ENCODE data around the gene RPL15. TPM values are rescaled to one million over a fixed set of nuclear protein-coding genes. Genes with fewer than 3 reads are reported as not detected.
A peak's percentile ranks its signal among the peaks of the same experiment; 100 is the strongest.
"Not testable (repeated sequence)": the region's sequence is repeated elsewhere in the genome, so short reads cannot be mapped to it uniquely, and the experiment has no call there.

The RPL15 gene
- total RNA-seq (2014; rRNA removed; shearing (Covaris generic)) = 1,130 and 1,186 TPM in 2 replicates

DNA sequence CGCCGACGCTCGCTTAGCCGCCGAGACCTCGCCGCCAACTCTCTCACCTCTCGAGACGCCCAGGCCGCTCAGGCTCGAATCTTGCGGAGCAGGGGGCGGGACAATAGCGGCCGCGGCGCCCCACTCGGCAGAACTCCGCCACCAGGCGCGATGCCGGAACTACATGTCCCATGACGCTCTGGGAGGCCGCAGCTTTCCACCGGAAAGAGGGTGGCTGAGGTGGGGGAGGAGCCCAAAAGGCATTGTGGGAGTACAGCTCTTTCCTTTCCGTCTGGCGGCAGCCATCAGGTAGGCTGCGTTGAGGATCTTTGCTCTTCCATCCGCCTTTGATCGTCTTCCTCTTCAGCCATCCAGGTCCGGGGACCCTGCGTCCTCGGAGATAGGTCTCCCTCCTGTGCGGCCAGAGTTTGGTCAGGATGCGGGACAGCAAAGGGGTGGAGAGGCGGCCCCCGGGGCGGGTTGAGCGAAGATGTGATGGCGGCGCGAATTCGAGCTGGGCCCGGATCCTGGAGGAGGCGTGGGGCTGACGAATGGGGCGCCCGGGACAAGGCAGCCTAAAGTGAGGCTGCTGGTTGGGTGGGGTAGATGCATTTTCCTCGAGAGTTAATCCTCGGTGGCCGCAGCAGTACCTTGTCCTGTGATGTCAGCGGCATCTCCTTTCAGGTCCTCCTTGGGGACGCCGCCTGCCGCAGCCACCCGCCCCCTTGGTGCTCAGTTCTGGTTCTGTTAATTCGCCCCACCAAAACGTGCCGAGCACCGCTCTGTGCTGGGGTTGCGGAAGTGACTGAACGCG, at the start of gene RPL15, which contains the start of gene NKIRAS1:
Gene RPL15 (plus strand): TSS at position 247 of the 793 bp plus-strand sequence. CDS start 728 bp downstream, outside the sequence.
Gene NKIRAS1 (minus strand): TSS at position 105 of the 793 bp plus-strand sequence. CDS start 6,086 bp downstream, outside the sequence.
- peak; percentile 93 for DNase-seq (ENCODE audit: low spot score)

DNA sequence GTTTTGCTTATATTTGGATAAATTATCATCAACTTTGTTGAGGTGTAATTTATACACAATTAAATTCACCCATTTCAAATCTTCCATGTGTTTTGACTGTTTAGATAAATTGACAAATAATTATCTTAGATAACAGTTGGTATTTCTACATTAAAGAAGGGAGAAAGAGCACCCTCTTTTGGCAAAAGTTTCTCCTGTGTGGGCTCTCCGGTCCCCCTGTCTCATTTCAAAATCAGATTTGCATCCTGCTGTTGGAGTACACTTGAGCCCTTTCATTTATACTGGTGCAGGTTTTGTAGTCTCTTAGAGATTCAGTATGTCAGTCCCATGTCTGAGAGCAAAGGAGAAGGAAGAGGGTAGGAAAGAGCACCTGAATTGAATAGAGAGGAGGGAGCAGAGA, 49.5 kb upstream of the RPL15 start:
- DNase-seq (ENCODE audit: low spot score) = no peak

DNA sequence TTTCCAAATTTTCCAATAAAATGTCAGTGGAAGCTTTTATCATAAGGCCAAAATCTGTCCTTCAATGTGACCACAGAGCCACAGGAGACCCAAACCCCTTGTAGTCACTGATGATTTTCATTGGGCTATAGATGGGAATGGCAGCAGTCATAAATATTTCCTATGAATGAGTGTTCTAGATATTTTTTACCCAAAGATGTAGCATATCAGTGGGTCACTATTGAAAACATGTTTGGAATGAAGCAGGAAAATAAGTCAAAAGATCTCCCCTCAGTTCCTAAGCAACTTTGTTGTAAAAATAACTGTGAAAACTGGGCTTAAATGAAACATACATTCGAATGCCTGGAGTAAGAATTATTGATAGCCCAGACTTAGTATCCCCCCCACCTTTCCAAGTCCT, 49.1 kb upstream of the RPL15 start:
- DNase-seq (ENCODE audit: low spot score) = no peak

DNA sequence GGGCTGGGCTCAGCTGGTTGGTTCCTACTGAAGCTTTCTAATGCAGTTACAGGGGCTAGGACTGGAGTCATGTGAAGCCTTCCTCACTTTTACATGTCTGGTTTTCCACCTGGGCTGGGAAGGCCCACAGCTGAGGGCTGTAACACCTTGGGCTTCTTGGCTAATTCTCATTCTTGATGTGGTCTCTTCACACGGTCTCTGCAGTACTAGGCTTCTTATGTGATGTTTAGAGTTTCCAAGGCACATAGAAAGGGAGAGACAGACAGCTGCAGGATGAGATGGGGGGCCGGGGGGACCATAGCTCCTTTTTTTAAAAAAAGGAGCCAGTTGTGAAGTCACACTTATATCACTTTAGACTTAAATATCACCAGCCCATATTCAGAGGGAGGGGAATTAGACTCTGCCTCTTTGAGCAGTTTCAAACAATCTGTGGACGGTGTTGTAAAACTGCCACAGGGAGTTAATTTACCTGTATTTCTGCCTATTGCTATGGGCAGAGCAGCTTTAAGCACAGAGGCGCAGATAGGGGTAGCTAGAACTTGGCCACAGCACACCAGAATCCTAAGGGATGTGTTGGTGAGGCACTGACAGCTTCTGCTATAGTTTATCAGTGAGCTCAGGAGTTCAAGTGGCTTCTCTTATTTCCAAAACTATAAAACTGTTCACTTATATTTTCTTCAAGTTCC, 46.8 kb upstream of the RPL15 start:
- no peak for DNase-seq (ENCODE audit: low spot score)

DNA sequence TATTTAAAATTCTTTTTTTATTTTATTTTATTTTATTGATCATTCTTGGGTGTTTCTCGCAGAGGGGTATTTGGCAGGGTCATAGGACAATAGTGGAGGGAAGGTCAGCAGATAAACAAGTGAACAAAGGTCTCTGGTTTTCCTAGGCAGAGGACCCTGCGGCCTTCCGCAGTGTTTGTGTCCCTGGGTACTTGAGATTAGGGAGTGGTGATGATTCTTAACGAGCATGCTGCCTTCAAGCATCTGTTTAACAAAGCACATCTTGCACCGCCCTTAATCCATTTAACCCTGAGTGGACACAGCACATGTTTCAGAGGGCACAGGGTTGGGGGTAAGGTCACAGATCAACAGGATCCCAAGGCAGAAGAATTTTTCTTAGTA, 46.3 kb upstream of the RPL15 start:
- DNase-seq (ENCODE audit: low spot score) = not testable (repeated sequence)

DNA sequence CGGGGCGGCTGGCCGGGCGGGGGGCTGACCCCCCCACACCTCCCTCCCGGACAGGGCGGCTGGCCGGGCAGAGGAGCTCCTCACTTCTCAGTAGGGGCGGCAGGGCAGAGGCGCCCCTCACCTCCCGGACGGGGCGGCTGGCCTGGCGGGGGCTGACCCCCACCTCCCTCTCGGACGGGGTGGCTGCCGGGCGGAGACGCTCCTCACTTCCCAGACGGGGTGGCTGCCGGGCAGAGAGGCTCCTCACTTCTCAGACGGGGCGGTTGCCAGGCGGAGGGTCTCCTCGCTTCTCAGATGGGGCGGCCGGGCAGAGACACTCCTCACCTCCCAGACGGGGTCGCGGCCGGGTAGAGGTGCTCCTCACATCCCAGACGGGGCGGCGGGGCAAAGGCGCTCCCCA, 45.6 kb upstream of the RPL15 start:
- not testable (repeated sequence) for DNase-seq (ENCODE audit: low spot score)

DNA sequence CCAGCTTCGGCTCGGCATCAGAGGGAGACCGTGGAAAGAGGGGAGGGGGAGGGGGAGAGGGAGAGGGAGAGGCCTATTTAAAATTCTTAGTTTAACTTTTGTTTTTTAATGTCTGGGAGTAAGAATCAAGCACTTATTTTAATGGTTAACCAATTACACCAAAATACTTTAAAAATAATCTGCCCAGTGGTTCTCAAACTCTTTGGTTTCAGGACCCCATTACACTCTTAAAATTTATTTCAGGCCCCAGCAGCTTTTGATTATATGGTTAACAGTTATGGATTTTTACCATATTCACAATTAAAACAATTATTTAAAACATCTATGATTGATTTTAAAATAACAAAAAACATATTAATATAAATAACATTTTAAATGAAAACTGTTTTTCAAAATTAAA, 44.6 kb upstream of the RPL15 start:
- DNase-seq (ENCODE audit: low spot score) = no peak

DNA sequence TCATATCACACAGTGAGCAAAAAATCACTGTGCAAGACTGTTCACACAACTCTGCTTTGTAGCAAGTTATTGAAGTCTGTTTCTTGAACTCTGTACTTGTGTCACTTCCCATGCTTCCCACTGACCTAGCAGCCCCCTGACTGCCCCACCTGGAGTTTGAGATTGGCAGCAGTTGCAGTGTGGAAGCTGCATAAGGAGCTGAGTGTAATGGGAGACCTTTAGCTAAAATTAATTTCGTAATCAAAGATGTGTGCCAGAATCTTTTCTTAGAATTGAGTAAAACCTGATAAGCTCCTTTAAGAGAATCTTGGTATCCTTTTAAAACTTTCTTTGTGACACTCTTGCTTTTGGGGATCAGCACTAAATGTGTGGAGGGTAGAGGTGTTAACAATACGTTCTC, 43.0 kb upstream of the RPL15 start:
- no peak for DNase-seq (ENCODE audit: low spot score)

DNA sequence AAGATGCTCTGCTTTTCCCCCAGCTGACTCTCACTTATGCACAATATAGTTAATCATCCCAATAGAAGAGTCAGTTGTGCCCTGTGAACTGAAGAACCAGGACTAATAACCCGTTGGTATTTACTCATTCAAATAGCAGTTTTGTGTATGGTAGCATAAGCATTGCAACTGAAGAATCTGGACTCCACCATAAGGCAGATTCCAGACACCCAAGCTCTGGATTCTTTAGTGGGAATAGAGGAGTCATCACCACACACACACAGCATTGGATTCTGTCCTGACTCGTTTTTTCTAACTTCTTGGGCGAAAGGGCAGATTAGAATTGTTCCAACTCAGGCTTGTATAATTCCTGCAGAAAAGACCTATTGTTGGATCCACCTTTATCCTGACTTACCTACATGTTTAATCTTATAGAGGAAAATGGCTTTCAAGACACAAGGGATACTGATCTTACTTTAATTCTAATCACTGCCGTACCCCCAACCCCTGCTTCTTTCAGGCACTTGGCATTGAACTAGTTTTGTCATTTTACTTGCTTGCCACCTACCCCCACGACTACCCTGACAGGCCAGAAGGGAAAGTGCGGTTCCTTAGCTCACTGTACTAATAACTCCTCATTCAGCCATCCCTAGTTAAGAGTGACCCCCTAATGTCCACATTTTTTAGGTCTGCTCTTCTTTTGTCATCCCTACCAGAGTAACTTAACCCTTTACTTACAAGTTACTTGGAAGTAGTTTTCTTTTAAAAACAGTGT, 42.4 kb upstream of the RPL15 start:
- no peak for DNase-seq (ENCODE audit: low spot score)

DNA sequence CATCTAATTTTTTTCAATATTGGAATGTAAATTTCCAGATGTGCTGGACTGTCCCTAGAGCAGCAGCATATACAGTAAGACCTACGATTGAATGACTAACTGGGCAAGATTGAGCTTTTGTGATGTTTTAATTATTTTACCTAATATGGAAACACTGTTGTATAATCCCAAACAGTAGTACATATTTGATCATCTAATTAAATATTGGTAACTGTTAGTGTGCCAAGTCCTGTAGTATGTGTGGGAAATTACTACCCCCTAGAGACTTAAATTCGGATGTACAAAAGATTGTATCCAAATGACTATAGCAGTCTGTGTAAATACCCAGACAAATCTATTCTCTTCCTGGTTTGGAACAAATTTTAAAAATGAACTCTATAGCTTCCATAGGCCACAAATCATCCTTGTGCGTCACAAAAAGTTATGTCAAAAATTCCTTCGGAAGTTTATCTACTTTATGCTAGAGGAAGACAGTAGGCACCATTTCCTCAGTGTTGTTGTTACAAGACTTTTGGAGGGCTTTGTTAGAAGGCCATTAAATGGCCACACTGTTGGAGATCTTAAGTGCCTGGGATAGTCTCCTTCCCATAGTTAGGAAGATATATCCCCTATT, 41.7 kb upstream of the RPL15 start:
- DNase-seq (ENCODE audit: low spot score) = no peak

DNA sequence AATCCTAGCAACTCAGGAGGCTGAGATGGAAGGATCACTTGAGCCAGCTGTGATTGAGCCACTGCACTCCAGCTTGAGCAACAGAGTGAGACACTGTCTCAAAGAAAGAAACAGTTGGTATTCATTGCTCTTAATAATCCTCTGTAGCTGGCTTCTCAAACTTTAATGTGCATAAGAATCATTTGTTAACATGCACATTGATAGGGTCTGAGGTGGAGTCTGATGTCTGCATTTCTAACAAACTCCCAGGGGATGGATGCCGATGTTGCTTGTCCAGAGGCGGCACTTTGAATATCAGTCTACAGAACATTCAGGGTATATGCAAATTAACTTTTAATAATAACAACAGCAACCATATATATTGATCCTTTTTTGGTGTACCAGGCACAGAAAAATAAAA, 40.0 kb upstream of the RPL15 start:
- no peak for DNase-seq (ENCODE audit: low spot score)

DNA sequence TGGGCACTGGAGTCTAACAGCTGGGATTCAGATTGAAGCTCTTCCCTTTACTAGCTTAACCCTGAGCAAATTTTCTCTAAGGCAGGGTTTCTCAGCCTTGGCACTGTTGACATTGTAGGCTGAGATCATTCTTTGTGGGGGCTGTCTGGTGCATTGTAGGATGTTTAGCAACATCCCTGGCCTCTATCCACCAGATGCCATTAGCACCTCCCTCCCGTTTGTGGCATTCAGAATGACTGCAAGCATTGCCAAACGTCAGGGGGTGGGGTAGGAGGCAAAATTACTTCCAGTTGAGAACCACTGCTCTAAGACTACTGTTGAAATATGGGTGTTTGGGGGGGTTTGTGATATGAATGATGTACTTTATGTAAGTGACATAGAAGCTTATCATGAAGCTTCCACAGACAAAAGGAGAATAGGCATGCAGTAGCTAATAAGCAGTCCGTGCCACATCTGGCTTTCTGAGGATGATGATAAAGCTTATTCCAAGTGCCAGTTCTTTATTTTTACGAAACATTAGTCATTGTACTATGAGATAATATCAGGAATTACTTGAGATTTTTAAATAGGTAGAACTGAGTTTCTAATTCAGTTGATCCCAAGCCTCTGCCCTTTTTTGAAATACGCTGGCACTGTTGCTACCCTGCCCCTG, 39.5 kb upstream of the RPL15 start:
- no peak for DNase-seq (ENCODE audit: low spot score)

DNA sequence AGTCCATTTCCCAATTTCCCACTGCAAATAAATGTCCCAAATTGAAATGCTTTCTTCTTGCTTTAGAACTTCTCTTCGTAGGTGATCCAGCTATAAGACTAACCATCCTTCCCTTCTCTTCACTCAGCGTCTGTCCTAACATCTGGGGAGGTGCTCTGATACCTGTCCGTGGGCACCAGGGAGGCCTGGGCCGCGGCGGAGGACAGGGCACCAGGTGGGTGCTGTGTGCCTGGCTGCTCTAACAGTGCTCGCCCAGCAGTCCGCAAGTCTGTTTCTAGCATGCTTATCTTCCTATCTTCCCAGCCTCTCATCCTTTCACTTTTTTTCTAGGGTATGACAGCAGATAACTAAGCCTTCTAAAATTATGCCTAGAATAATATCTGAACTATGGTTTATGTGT, 37.4 kb upstream of the RPL15 start:
- no peak for DNase-seq (ENCODE audit: low spot score)

DNA sequence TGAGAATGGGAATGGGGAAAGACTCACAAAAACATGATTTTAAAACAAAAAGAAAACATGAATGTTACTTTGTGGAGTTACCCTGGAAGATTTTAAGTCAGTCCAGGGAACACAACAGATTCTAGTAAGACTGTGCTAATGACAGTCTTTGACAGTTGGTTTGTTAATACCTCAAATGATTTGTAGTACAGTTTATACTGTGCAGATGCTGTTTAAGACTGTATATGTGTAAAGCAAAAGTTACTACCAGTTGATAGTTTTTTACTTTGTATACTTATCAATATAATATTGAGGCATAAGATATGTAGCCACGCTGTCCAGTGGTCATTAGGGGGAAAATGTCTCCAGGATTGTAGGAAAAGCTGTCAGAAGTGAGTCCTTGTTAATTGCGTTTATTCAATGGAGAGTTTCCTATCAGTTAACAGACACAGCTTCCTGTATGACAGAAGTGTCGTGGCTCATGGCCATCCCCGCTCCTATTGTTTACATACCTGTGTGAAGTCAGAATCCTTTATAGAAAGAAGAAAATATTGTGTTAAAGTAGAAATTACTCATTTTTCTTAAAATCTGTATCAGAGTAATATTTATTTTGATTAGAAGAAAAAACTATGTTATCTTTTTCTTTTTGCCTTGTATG, 36.1 kb upstream of the RPL15 start:
- no peak for DNase-seq (ENCODE audit: low spot score)

DNA sequence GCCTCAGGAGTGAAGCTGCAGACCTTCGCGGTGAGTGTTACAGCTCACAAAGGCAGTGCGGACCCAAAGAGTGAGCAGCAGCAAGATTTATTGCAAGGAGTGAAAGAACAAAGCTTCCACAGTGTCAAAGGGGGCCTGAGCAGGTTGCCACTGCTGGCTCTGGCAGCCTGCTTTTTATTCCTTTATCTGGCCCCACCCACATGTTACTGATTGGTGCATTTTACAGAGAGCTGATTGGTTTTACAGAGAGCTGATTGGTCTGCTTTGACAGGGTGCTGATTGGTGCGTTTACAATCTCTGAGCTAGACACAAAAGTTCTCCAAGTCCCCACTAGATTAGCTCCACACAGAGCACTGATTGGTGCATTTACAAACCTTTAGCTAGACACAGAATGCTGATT, 34.9 kb upstream of the RPL15 start:
- DNase-seq (ENCODE audit: low spot score) = not testable (repeated sequence)

DNA sequence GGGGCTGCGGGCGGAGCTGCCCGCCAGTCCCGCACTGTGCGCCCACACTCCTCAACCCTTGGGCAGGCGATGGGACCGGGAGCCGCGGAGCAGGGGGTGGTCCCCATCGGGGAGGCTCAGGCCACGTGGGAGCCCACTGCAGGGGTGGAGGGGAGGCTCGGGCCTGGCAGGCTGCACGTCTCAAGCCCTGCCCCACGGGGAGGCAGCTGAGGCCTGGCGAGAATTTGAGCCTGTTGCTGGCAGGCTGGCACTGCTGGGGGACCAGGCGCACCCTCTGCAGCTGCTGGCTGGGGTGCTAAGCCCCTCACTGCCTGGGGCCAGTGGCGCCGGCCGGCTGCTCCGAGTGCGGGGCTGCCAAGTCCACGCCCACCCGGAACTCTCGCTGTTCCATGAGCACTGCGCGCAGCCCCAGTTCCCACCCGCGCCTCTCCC, 34.4 kb upstream of the RPL15 start:
- DNase-seq (ENCODE audit: low spot score) = no peak

DNA sequence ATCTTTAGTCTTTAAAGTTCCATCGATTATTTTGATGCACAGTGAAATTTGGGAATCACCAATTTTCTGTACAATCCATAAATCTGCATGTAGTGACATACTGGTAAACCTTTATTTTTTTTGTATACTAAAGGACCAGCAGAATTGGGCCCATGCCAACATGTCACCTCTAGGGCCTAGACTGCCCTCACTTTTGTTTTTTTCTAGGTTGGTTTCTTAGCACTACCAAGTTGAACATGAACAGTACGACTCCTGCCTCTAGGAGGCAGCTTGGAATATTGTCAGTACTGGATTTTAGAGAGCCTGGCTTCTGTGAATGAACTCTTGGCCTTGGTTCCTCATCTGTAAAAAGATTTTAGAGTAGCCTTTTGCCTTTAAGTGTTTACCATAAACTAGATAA, 32.5 kb upstream of the RPL15 start:
- no peak for DNase-seq (ENCODE audit: low spot score)

DNA sequence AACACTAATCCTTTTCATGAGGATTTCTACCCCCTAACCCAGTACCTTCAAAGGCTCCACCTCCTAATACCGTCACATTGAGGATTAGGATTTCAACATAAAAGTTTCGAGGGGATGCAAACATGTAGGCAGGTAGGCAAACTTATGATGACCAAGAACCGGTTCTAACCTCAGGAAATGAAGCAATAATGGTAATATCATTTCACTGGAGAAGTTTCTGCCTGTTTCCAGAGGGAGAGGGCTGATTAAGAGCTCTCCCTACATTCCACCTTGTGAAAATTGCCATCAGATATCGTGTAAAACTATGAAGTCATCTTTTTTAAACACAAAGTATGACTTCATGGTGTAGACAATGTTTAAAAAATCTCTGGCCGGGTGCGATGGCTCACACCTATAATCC, 31.7 kb upstream of the RPL15 start:
- no peak for DNase-seq (ENCODE audit: low spot score)

DNA sequence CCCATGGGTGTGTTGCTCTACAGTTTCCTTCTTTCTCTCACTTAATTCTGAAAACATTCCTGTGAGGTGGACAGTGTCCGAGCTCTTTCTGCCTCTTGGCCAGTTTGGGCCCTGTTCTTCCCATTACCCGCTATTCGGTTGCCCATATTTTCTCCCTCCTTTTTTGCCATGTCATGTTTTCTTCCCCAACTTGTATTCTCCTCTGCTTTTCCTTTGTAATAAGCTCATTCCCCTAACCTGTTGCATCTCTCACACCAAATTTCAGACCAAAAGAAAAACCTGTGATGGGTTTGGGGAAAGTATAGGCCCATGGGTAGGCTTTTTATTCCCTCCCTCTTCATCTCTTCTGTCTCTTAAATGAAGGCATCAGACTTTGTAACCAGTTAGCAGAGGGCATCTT, 30.6 kb upstream of the RPL15 start:
- no peak for DNase-seq (ENCODE audit: low spot score)

DNA sequence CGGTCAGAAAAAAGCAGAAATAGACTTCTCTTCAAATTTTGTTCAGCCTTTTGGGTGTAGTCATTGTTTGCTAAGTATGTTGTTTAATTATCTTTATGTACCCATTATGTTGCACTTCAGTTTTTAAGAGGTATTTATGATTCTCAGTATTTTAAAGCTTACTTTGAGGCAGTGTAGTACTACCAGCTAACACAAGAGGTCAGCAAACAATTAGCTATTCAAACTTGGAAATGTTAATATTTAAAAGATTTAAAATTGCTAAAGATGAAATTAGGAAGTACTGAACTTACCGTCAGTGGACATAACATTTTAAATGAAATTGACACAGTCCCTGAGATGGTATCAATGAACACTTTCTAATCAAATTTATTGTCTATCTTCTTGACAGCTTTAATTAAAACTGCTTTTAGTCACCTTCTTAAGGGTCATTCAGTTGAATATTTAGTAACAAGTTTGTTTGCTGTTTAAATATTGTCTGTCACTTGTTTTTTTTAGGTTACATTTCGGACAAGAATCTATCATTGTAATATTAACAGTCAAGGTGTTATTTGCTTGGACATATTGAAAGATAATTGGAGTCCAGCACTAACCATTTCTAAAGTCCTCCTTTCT, 28.2 kb upstream of the RPL15 start:
- DNase-seq (ENCODE audit: low spot score) = peak; percentile 30

Data from HT-29 (cell line).